ENCODE measurements around the gene CD2.

The CD2 gene

DNA sequence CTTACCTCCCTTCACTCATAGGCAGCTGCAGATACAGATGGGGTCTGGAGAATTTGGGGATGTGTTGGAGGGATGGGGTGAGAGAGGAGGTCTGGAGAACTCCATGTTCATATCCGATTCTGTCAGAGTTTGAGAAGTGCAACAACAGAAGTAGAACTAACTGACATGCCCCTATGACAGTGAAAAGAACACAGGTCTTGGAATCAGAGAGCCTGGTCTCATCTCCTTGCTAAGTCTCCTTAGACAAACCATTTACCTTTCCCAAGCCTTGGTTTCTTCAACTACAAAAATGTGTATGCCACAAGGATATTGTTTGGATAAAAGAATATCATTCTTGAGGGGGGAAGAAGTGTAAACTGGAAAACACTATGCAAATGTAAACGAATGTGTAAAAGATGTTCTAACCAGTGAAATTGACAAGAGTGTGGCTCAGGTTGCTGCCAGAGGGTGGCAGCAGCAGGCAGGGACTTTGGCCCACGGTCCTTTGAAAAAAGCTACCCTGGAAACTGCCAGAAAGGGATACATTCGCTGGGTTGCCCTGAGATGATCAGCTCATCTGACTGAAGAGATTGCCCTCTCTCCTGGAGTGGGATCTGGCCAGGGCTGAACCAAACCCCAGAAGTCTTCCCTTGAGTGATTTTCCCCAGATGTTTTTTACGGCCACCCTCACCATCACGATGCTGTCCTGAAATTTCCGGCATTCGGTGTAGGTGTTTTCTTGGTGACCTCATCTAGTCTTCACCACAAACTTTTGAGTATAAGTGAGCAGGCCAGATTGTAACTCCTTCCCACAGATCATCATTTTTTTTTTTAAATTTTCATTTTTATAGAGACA, 17.0 kb upstream of the CD2 start:
- H3K36me3 ChIP-seq (ENCODE audit: insufficient read depth, low read length) = no peaks in the 10 kb centered on the region
- no peak for TF ChIP-seq POLR2AphosphoS5 (IDR thresholded peaks at IDR 0.05; ENCODE audit: borderline replicate concordance, low read depth, low read length)
- TF ChIP-seq EZH2 (IDR thresholded peaks at IDR 0.05) = no peak
- no peak for TF ChIP-seq FOXP2 (optimal IDR thresholded peaks at IDR 0.05; ENCODE audit: control extremely low read depth, extremely low read length, insufficient read depth)
- no peak overlapping the region for H3K9ac ChIP-seq (ENCODE audit: insufficient read length)
- no peak overlapping the region for H3K27ac ChIP-seq
- H3K4me3 ChIP-seq = no peak overlapping the region
- no peaks in the 10 kb centered on the region for H3K9me3 ChIP-seq (ENCODE audit: low read depth, low read length)
- DNase-seq (ENCODE audit: low read depth, low spot score) = no peak

DNA sequence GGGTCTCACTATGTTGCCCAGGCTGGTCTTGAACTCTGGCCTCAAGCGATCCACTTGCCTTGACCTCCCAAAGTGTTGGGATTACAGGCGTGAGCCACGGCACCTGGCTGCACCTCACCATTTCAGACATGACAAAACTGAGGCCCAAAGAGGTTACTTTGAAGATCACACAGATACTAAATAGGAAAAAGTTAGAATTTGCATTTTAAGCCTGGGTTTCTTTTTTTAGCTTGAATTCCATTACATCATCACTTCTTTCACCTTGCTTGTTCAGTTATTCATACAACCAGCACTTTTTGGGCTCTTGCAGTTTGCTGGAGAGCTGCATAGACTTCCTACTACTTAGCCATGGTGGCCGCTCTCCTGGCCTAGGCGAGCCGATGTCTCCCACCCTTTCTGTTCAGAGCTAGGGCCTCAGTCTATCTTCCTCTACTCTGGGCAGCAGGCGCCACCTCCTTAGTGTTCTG, 16.3 kb upstream of the CD2 start:
- no peak for DNase-seq (ENCODE audit: low read depth, low spot score)
- TF ChIP-seq FOXP2 (optimal IDR thresholded peaks at IDR 0.05; ENCODE audit: control extremely low read depth, extremely low read length, insufficient read depth) = no peak
- TF ChIP-seq POLR2AphosphoS5 (IDR thresholded peaks at IDR 0.05; ENCODE audit: borderline replicate concordance, low read depth, low read length) = no peak
- no peak for TF ChIP-seq EZH2 (IDR thresholded peaks at IDR 0.05)
- Histone ChIP-seq H3K9me3 (ENCODE audit: low read depth, low read length) (no peaks in the 10 kb centered on the region), H3K9ac (ENCODE audit: insufficient read length) (no peak overlapping the region), H3K4me3 (no peak overlapping the region), H3K36me3 (ENCODE audit: insufficient read depth, low read length) (no peaks in the 10 kb centered on the region), H3K27ac (no peak overlapping the region)

DNA sequence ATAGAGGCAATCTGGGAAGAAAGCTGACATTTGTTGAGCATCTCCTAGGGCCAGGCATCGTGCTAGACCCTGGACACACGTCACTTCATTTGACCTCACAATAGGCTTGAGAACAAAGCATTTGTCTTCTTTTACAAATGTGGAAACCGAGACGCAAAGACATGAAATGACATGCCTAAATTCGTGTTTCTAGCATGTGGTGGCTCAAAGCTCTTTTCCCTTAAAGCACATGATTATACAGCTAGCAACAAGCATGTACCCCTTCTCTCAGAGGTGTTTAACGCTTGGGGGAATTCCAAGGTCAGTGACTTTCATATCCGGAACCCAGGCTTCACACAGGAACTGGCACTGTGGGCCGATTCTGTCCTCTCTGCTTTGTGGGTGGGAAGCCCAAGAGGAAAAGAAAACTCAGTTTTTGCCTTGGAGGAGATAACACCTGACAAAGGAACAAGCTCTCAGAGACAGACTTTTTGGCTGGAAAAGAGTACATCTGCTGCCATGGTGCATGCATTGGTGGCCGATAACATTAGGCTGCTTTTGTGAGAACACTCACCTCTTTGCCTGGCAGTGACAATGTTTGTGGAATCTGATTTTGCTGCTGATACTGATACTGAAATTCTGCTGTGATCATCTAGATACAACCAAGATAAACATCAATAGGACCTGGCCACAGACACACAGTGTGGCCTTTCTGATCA, 15.4 kb upstream of the CD2 start:
- H3K27ac ChIP-seq = no peak overlapping the region
- H3K9ac ChIP-seq (ENCODE audit: insufficient read length) = no peak overlapping the region

DNA sequence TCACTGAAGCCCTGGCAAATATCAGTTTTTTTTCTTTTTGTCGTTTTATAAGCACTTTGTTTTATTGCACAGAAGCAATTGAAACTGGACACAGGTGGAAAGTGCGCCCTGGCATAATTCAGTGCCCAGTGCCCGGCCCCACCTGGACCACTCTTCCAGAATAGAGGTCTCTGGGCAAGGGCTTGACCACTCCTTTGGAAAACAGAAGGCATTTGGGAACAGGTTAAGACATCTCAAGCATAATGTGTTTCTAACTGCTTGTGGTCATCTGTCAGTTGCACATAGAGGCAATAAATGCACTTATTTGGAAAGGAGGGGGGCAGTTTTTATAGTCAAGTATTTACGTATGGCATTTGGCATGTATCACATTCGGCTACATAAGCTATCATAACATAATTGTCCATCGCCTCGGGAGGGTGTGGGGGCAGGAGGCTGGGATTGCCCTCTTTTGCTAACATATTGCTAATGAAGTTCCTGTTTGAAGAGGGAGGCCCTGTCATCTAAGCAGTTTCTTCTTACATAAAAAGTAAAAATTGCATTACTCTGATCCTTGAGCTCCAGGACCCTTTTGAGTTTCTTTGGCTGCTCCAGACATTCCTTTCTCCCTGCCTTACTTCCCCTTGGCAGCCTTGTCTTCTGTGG, 14.7 kb upstream of the CD2 start:
- Histone ChIP-seq H3K9me3 (ENCODE audit: low read depth, low read length) (no peaks in the 10 kb centered on the region; the same call in 1 of the 2 replicates), H3K36me3 (ENCODE audit: insufficient read depth, low read length) (no peaks in the 10 kb centered on the region), H3K27ac (no peak overlapping the region), H3K4me3 (no peak overlapping the region), H3K9ac (ENCODE audit: insufficient read length) (no peak overlapping the region)
- TF ChIP-seq POLR2AphosphoS5 (IDR thresholded peaks at IDR 0.05; ENCODE audit: borderline replicate concordance, low read depth, low read length) = no peak
- no peak for TF ChIP-seq EZH2 (IDR thresholded peaks at IDR 0.05)
- TF ChIP-seq FOXP2 (optimal IDR thresholded peaks at IDR 0.05; ENCODE audit: control extremely low read depth, extremely low read length, insufficient read depth) = no peak
- no peak for DNase-seq (ENCODE audit: low read depth, low spot score)

More for the DNA sequence above, 15.4 kb upstream of the CD2 start:
- no peak overlapping the region for H3K4me3 ChIP-seq
- H3K36me3 ChIP-seq (ENCODE audit: insufficient read depth, low read length) = no peaks in the 10 kb centered on the region
- TF ChIP-seq EZH2 (IDR thresholded peaks at IDR 0.05) (no peak), FOXP2 (optimal IDR thresholded peaks at IDR 0.05; ENCODE audit: control extremely low read depth, extremely low read length, insufficient read depth) (no peak), POLR2AphosphoS5 (IDR thresholded peaks at IDR 0.05; ENCODE audit: borderline replicate concordance, low read depth, low read length) (no peak)
- H3K9me3 ChIP-seq (ENCODE audit: low read depth, low read length) = no peaks in the 10 kb centered on the region; the same call in 1 of the 2 replicates
- DNase-seq (ENCODE audit: low read depth, low spot score) = no peak

DNA sequence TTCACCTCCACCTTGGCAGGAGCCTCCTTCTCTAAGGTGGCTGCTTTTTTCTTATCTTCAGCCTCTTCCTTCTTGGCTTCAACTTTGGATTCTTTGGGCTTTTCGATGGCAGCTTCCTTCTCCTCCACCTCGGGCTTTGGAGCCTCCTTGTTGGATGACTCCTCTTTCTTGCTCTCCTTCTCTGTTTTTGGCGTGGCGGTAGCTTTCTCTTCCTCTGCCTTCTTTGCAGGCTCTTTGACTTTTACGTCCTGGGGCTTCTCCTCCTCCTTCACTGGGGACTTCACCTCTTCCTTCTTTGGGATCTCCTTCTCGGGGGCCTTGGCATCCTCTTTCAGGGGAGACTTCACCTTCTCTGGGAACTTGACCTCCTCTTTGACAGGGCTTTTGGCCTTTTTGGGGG, 13.9 kb upstream of the CD2 start:
- no peak overlapping the region for H3K4me3 ChIP-seq
- no peak overlapping the region for H3K27ac ChIP-seq
- H3K9ac ChIP-seq (ENCODE audit: insufficient read length) = no peak overlapping the region
- no peaks in the 10 kb centered on the region for H3K36me3 ChIP-seq (ENCODE audit: insufficient read depth, low read length)
- no peaks in the 10 kb centered on the region; the same call in 1 of the 2 replicates for H3K9me3 ChIP-seq (ENCODE audit: low read depth, low read length)
- no peak for TF ChIP-seq FOXP2 (optimal IDR thresholded peaks at IDR 0.05; ENCODE audit: control extremely low read depth, extremely low read length, insufficient read depth)
- TF ChIP-seq POLR2AphosphoS5 (IDR thresholded peaks at IDR 0.05; ENCODE audit: borderline replicate concordance, low read depth, low read length) = no peak
- no peak for TF ChIP-seq EZH2 (IDR thresholded peaks at IDR 0.05)
- no peak for DNase-seq (ENCODE audit: low read depth, low spot score)

DNA sequence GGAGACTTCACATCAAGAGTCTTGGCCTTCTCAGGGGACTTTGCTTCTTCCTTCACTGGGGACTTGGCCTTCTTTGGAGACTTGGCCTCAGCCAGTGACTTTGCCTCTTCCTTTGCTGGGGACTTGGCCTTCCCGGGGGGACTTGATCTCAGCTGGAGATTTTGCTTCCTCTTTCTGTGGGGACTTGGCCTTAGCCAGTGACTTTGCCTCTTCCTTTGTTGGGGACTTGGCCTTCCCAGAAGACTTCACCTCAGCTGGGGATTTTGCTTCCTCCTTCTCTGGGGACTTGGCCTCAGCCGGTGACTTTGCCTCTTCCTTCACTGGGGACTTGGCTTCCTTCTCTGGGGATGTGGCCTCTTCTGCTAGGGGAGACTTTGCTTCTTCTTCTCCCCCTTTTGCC, 13.5 kb upstream of the CD2 start:
- Histone ChIP-seq H3K9me3 (ENCODE audit: low read depth, low read length) (no peaks in the 10 kb centered on the region; the same call in 1 of the 2 replicates), H3K9ac (ENCODE audit: insufficient read length) (no peak overlapping the region), H3K36me3 (ENCODE audit: insufficient read depth, low read length) (no peaks in the 10 kb centered on the region), H3K4me3 (no peak overlapping the region), H3K27ac (no peak overlapping the region)
- no peak for TF ChIP-seq EZH2 (IDR thresholded peaks at IDR 0.05)
- no peak for TF ChIP-seq FOXP2 (optimal IDR thresholded peaks at IDR 0.05; ENCODE audit: control extremely low read depth, extremely low read length, insufficient read depth)
- DNase-seq (ENCODE audit: low read depth, low spot score) = no peak

DNA sequence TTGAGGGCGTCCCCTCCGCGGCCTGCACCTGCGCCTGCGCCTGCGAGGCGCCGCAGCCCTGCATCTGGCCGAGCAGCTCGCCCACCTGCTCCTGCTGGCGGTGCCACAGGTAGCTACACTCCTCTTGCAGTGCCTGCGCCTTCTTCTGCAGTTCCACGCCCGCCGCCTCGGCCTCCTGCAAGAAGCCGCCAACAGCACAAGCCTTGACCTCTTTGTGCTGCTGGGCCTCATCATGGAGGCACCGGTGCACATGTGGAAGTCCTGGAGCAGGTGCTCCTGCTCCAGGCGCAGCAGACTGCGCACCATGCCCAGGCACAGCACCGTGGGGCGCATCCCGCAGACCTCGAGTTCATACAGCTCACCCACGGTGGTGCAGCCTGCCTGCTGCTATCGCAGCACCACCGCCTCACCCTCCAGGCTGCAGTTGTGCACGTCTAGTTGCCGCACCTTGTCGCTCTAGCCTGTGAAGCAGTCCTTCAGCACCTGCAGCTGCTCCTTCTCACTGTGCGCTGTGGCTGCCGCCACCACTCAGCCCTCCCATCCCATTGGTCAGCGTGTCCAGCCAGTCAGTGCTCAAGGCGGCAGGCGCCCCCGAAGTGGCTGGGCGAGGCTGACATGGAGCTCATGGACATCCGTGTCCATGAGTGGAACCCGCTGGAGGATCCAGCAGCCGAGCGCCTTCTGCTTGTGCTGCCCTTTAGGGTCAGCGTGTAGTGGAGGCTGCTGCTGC, 12.2 kb upstream of the CD2 start:
- no peaks in the 10 kb centered on the region; the same call in 1 of the 2 replicates for H3K9me3 ChIP-seq (ENCODE audit: low read depth, low read length)
- no peak for DNase-seq (ENCODE audit: low read depth, low spot score)
- H3K27ac ChIP-seq = no peak overlapping the region
- TF ChIP-seq EZH2 (IDR thresholded peaks at IDR 0.05) = no peak
- no peak for TF ChIP-seq POLR2AphosphoS5 (IDR thresholded peaks at IDR 0.05; ENCODE audit: borderline replicate concordance, low read depth, low read length)
- no peak for TF ChIP-seq FOXP2 (optimal IDR thresholded peaks at IDR 0.05; ENCODE audit: control extremely low read depth, extremely low read length, insufficient read depth)
- no peak overlapping the region for H3K4me3 ChIP-seq
- no peaks in the 10 kb centered on the region for H3K36me3 ChIP-seq (ENCODE audit: insufficient read depth, low read length)
- no peak overlapping the region for H3K9ac ChIP-seq (ENCODE audit: insufficient read length)

Data from SK-N-MC (cell line).